PC-3 (cell line): Measurements from ENCODE around the gene PLEKHO2.

Source experiments
- CTCF ChIP-seq: fragments of 300-600 bp; sonication (generic); conservative IDR thresholded peaks from 2 replicates; pipeline ENCODE4 v1.5.1; 2017; ENCODE audit warnings: antibody characterized with exemption, low read depth, mild to moderate bottlenecking, low read length
- EZH2 ChIP-seq: fragments of 300-600 bp; sonication (generic); IDR thresholded peaks from one replicate; pipeline ENCODE4 v1.6.1; 2017; ENCODE audit warnings: antibody characterized with exemption, mild to moderate bottlenecking, low read length; ENCODE audit not compliant: unreplicated experiment
- EZH2phosphoT487 ChIP-seq: fragments of 300-600 bp; sonication (generic); IDR thresholded peaks from 2 replicates; pipeline ENCODE4 v1.6.1; 2018; ENCODE audit warnings: mild to moderate bottlenecking, antibody characterized with exemption, low read length, borderline replicate concordance

- TF ChIP-seq CTCF (no peak), EZH2 (no peak), EZH2phosphoT487 (no peak)
Measured at GRCh38 chr15:64883997-64884511, 42.3 kb downstream of the PLEKHO2 start.
